Lower lobe of right lung (tissue), 2 donors: ENCODE data around the gene PODXL. TPM values are rescaled to one million over a fixed set of nuclear protein-coding genes. Genes with fewer than 3 reads are reported as not detected.
"Not testable (repeated sequence)": the region's sequence is repeated elsewhere in the genome, so short reads cannot be mapped to it uniquely, and the experiment has no call there.

ENCODE experiments used
- ATAC-seq, 2 donors: fragments of 200-7000 bp; cut with Tn5 transposase; one replicate each; pipeline ENCODE4 v1.9.1; 2020 to 2022; ENCODE audit warnings: mild to moderate bottlenecking in 2 of 2, moderate library complexity in 2 of 2
- DNase-seq: peaks from one replicate; pipeline ENCODE4 v3.0.0-alpha.2; 2020
- H3K27ac ChIP-seq: fragments of 200-600 bp; one replicate; pipeline ENCODE4 v1.8.0; 2022
- H3K27me3 ChIP-seq: fragments of 200-600 bp; one replicate; pipeline ENCODE4 v1.8.0; 2022; ENCODE audit warnings: low read depth
- H3K36me3 ChIP-seq: fragments of 200-600 bp; one replicate; pipeline ENCODE4 v1.8.0; 2022; ENCODE audit warnings: mild to moderate bottlenecking
- H3K4me1 ChIP-seq: fragments of 200-600 bp; one replicate; pipeline ENCODE4 v1.8.0; 2022
- H3K4me3 ChIP-seq: fragments of 200-600 bp; one replicate; pipeline ENCODE4 v1.8.0; 2022; ENCODE audit warnings: mild to moderate bottlenecking
- H3K9me3 ChIP-seq: fragments of 200-600 bp; one replicate; pipeline ENCODE4 v1.8.0; 2022
- CTCF ChIP-seq: fragments of 200-600 bp; IDR thresholded peaks from one replicate; pipeline ENCODE4 v1.8.0; 2022; ENCODE audit warnings: antibody characterized with exemption, mild to moderate bottlenecking
- intact Hi-C: fragments of 100-400 bp; cut with DNase I; formaldehyde crosslinking; loops from one replicate; pipeline ENCODE4 v1.11.0; 2022
- total RNA-seq: library from RNA; stranded (reverse); fragmentation: NEBNext Ultra II Directional; extraction: Animal tissue kit (Norgen Biotek cat#: 25700); gene quantifications from one replicate; pipeline ENCODE4 v1.2.1, GENCODE V29; 2021
- donor health status: DM: no; HTN: yes; CAD: no; lungs with severe emphysema.

PODXL gene
- total RNA-seq, 1 donor from 2014 or later: 116 TPM

GRCh38 chr7:131507592-131508331 lies 48.7 kb downstream of the PODXL start:
- peak; percentile 88 for TF ChIP-seq CTCF
- DNase-seq (peak; percentile 84), ATAC-seq (peak; percentile 83 to 86)
- Histone ChIP-seq H3K4me3 (no peak overlapping the region), H3K27me3 (no peaks in the 10 kb centered on the region), H3K27ac (no peak overlapping the region), H3K4me1 (peaks cover 28% of the 10 kb centered on the region), H3K36me3 (peaks cover 37% of the 10 kb centered on the region), H3K9me3 (no peaks in the 10 kb centered on the region)
- intact Hi-C loops: loop anchor here (10.0 kb wide), 1 partner anchor 147 kb away; no protein-coding TSS in a partner anchor

GRCh38 chr7:131506597-131506996 lies 49.8 kb downstream of the PODXL start:
- Histone ChIP-seq H3K36me3 (peaks cover 42% of the 10 kb centered on the region), H3K9me3 (no peaks in the 10 kb centered on the region), H3K27ac (no peak overlapping the region), H3K27me3 (no peaks in the 10 kb centered on the region), H3K4me1 (peaks cover 36% of the 10 kb centered on the region), H3K4me3 (no peak overlapping the region)
- intact Hi-C loops: loop anchor here (10.0 kb wide), 1 partner anchor 148 kb away; no protein-coding TSS in a partner anchor
- ATAC-seq (no peak), DNase-seq (no peak)
- no peak for TF ChIP-seq CTCF

GRCh38 chr7:131505636-131506557 lies 50.5 kb downstream of the PODXL start:
- ATAC-seq: no peak
- Histone ChIP-seq H3K27me3 (no peaks in the 10 kb centered on the region), H3K9me3 (no peaks in the 10 kb centered on the region), H3K36me3 (peaks cover 48% of the 10 kb centered on the region), H3K27ac (no peak overlapping the region), H3K4me3 (no peak overlapping the region), H3K4me1 (peaks cover 36% of the 10 kb centered on the region)
- intact Hi-C loops: loop anchor here (10.0 kb wide), 1 partner anchor 149 kb away; no protein-coding TSS in a partner anchor
- no peak for DNase-seq
- TF ChIP-seq CTCF: no peak

GRCh38 chr7:131505037-131505620 lies 51.3 kb downstream of the PODXL start:
- not testable (repeated sequence) for H3K27ac ChIP-seq, DNase-seq, H3K9me3 ChIP-seq, ATAC-seq, H3K4me3 ChIP-seq, H3K27me3 ChIP-seq
- intact Hi-C loops: loop anchor here (10.0 kb wide), 1 partner anchor 150 kb away; no protein-coding TSS in a partner anchor
- peaks cover 43% of the 10 kb centered on the region for H3K36me3 ChIP-seq
- peaks cover 36% of the 10 kb centered on the region for H3K4me1 ChIP-seq

- intact Hi-C loops: loop anchor here (10.0 kb wide), 1 partner anchor 150 kb away; no protein-coding TSS in a partner anchor
- Histone ChIP-seq H3K4me3 (no peak overlapping the region), H3K36me3 (peaks cover 43% of the 10 kb centered on the region), H3K4me1 (peaks cover 36% of the 10 kb centered on the region), H3K27me3 (no peaks in the 10 kb centered on the region), H3K27ac (no peak overlapping the region), H3K9me3 (no peaks in the 10 kb centered on the region)
- TF ChIP-seq CTCF: no peak
- no peak for ATAC-seq
- DNase-seq: no peak
Measured at GRCh38 chr7:131504157-131504899, 52.1 kb downstream of the PODXL start.
